KOPT-K1 (cell line): ENCODE data around the gene FXYD1.

Experiments used
- H3K27ac ChIP-seq: fragments of 200-600 bp; sonication (generic); 2 replicates; pipeline ENCODE4 v1.5.1; 2016; ENCODE audit warnings: antibody characterized with exemption, mild to moderate bottlenecking, low read depth, low read length; ENCODE audit not compliant: poor library complexity, severe bottlenecking
- H3K36me3 ChIP-seq: fragments of 200-600 bp; sonication (generic); 2 replicates; pipeline ENCODE4 v1.5.1; 2017; ENCODE audit warnings: antibody characterized with exemption, mild to moderate bottlenecking, low read length, moderate library complexity; ENCODE audit not compliant: insufficient read depth
- H3K9me3 ChIP-seq: fragments of 200-600 bp; sonication (generic); 2 replicates; pipeline ENCODE4 v1.5.1; 2017; ENCODE audit warnings: antibody characterized with exemption, low read length, mild to moderate bottlenecking; ENCODE audit not compliant: insufficient read depth, poor library complexity, severe bottlenecking

Gene FXYD1

DNA sequence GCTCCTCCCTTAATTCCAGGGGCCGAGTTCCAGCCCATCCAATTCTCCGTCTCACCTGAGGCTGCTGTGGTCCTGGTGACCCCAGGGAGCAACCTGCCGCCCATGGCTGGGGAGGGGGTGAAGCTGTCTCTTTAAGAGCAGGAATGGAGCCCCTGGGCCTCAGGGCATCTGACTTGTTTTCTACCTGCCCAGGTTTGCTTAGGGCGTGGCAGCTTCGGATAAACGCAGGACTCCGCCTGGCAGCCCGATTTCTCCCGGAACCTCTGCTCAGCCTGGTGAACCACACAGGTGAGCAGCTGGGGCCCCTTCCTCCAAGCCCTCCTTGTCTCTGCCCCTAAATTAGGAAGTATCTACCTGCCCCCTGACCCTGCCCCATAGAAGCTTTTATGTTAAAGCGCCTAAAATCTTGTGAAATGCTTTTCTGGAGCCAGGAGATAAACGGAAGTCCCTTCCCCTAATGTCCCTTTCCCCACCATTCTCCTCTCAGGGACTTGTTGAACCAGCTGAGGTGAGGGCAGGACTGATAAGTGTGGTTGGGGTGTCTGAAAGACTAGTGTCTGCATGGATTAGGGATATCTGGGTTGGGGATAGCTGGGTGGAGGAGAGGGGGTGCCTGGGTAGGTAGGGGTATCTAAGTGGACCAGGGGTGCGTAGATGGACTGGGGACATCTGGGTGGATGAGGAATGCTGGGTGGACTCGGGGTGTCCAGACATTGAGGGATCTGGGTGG, 22.4 kb upstream of the FXYD1 start:
- no peaks in the 10 kb centered on the region for H3K9me3 ChIP-seq
- H3K27ac ChIP-seq: no peak overlapping the region
- H3K36me3 ChIP-seq: no peaks in the 10 kb centered on the region

DNA sequence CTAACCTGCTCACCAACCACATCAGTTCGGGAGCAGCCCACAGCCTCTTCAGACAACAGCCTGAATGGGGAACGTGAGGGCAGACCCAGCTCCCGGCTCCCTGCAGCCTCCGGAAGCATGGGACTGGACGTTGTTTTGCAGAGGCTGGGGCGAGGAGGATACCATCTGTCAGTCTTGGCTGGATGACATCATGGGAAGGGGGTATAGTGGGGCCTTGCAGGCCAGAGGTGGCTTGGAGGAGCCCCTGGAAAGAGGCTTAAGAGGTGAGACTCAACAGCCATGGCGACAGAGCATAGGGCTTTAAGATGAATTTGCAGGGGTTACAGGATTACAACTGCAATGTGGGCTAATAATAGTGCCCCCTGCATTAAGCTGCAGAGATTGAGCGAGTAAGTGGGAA, 21.5 kb upstream of the FXYD1 start:
- Histone ChIP-seq H3K36me3 (no peaks in the 10 kb centered on the region), H3K27ac (no peak overlapping the region), H3K9me3 (no peaks in the 10 kb centered on the region)

DNA sequence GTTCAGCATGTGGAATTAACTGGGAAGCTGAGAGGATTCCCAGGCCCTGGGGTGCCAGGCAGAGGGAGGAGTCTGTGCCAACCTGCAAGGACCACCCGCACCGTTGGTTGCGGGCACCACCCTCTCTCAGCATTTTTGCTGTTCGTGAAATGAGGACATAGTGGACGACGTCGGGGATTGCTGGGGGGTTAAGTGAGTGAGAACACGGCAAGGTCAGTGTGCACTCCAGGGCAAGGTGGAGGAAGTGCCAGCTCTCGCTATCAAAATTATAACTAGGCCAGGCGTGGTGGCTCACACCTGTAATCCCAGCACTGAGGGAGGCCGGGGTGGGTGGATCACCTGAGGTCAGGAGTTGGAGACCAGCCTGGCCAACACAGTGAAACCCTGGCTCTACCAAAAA, 20.8 kb upstream of the FXYD1 start:
- Histone ChIP-seq H3K27ac (no peak overlapping the region), H3K9me3 (no peaks in the 10 kb centered on the region), H3K36me3 (no peaks in the 10 kb centered on the region)

DNA sequence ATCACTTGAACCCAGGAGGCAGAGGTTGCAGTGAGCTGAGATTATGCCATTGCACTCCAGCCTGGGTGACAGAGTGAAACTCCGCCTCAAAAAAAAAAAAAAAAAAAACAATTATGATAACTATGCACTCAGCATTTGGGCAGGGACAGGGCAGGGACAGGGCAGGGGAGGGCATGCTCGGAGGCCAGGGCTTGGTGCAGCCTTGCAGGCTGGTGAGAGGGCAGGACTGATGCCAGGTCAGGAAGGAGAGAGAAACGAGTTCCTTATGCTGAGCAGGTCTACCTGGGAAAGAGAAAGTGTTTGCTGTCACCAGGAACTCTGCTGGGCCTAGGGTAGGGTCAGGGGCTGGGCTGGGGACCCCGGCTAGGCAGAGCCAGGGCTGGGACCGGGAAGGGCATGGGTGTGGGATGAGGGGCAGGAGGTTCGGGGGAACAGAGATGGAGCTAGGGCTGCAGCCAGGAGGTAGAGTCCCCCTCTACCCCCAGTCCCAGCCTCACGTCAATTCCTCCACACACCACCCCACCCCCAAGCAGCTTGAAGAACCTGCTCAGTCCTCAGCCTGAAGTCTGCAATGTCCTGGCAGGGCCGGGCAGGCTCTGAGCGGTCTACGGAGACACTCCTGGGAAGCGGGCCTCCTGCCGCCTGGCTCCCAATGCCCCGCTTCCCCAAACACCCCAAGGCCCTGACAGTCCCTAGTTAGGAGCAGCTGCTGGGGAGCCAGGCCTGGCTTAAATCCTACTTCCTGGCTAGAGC, 20.2 kb upstream of the FXYD1 start:
- Histone ChIP-seq H3K27ac (no peak overlapping the region), H3K36me3 (no peaks in the 10 kb centered on the region), H3K9me3 (no peaks in the 10 kb centered on the region)

DNA sequence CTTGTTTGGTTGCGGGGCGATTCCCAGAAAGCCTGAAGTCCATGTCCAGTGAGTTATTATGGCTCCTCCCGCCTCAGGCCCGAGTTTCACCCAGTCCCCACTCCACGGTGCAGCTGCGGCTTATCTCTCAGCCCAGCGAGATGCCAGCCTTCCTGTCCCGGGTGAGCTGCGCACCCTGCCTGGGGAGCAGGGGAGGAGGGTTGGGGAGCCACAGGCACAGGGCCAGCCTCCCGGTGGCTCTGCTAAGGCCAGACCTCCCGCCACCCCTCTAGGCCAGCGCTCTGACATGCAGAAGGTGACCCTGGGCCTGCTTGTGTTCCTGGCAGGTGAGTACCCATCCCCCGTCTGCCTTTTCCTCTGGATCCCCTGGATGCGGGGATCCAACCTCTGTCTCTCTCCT, 19.5 kb upstream of the FXYD1 start:
- no peaks in the 10 kb centered on the region for H3K36me3 ChIP-seq
- no peaks in the 10 kb centered on the region for H3K9me3 ChIP-seq
- no peak overlapping the region for H3K27ac ChIP-seq

DNA sequence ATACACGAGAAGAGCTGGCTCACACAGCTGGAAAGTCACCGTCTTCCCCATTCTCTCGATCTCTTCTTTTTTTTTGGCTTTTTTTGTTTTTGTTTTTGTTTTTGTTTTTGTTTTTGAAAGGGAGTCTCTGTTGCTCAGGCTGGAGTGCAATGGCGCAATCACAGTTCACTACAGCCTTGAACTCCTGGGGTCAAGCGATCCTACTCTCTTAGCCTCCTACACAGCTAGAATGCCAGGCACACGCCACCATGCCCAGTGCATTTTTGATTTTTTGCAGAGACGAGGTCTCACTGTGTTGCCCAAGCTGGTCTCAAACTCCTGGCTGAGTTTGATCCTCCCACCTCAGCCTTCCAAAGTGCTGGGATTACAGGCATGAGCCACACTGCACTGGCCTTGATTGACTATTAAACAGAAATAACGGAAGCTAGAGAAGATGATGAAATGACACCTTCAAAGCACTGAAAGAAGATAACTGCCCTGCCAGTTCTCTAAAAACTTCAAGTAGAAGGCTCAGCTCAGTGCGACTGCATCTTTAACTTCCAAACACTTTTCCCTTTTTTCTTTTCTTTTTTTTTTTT, 19.0 kb upstream of the FXYD1 start:
- H3K36me3 ChIP-seq: no peaks in the 10 kb centered on the region
- no peaks in the 10 kb centered on the region for H3K9me3 ChIP-seq
- H3K27ac ChIP-seq: no peak overlapping the region

DNA sequence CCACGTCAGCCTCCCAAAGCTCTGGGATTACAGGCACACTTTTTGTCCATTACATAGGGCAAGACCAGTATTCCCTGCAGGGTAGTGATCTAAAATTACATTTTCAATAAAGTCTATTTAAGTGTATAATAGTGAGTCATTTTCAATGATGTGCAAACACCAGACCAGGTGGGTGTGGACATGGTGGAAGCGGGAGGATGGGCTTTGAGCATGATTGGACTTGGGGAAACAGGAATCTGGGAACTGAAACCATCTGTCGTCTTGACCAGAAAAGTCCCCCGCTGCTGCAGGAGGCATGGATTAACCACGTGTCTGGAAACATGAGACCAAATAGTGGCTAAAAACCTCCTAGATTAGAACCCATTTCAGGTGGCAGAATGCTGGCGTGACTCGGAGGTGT, 18.1 kb upstream of the FXYD1 start:
- Histone ChIP-seq H3K27ac (no peak overlapping the region), H3K36me3 (no peaks in the 10 kb centered on the region), H3K9me3 (no peaks in the 10 kb centered on the region)

DNA sequence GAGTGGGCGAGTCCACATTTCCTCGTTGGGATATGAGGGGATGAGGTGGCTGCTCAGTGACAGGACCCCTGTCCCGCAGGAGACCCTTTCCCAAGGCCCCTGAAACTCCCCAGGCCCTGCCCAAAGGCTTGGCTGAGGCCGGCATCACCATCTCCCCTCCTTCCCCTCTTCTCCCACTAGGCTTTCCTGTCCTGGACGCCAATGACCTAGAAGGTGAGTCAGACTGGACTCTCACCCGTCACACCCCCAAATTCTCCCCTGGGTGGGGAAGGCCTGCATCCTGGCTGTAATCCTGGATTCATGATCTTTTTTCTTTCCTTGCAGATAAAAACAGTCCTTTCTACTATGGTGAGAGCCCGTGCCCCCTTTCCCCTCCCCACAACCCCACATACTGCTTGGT, 17.7 kb upstream of the FXYD1 start:
- Histone ChIP-seq H3K9me3 (no peaks in the 10 kb centered on the region), H3K27ac (no peak overlapping the region), H3K36me3 (no peaks in the 10 kb centered on the region)

DNA sequence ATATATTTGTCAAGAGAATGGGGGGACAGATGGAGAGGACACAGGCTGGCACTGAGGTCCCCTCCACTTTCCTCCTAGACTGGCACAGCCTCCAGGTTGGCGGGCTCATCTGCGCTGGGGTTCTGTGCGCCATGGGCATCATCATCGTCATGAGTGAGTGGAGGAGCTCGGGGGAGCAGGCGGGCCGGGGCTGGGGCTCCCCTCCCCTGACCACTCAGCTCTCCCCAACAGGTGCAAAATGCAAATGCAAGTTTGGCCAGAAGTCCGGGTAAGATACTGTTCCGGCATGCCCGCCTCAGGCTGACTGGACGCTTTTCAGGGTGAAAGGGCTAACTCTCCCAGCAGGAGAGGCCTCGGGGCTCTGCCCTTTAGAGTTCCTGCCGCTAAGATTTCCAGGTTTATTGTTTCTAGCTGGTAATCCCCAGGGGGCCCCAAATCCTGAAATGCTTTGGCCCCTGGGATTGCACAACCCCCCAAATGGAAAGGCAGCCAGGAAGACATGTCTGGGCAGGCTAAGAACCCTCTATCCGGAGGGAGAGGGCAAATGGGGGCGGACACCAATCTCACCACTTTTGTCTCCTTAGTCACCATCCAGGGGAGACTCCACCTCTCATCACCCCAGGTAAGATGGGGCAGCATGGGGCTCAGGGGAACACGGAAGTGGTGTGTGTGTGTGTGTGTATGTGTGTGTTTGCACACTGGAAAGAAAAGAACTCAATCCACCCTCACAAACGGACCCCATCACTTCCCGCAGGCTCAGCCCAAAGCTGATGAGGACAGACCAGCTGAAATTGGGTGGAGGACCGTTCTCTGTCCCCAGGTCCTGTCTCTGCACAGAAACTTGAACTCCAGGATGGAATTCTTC, 15.7 kb upstream of the FXYD1 start:
- Histone ChIP-seq H3K27ac (no peak overlapping the region), H3K36me3 (no peaks in the 10 kb centered on the region), H3K9me3 (no peaks in the 10 kb centered on the region)

DNA sequence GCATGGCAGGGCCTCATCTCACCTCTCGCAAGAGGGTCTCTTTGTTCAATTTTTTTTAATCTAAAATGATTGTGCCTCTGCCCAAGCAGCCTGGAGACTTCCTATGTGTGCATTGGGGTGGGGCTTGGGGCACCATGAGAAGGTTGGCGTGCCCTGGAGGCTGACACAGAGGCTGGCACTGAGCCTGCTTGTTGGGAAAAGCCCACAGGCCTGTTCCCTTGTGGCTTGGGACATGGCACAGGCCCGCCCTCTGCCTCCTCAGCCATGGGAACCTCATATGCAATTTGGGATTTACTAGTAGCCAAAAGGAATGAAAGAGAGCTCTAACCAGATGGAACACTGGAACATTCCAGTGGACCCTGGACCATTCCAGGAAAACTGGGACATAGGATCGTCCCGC, 15.1 kb upstream of the FXYD1 start:
- Histone ChIP-seq H3K36me3 (no peaks in the 10 kb centered on the region), H3K27ac (no peak overlapping the region), H3K9me3 (no peaks in the 10 kb centered on the region)

DNA sequence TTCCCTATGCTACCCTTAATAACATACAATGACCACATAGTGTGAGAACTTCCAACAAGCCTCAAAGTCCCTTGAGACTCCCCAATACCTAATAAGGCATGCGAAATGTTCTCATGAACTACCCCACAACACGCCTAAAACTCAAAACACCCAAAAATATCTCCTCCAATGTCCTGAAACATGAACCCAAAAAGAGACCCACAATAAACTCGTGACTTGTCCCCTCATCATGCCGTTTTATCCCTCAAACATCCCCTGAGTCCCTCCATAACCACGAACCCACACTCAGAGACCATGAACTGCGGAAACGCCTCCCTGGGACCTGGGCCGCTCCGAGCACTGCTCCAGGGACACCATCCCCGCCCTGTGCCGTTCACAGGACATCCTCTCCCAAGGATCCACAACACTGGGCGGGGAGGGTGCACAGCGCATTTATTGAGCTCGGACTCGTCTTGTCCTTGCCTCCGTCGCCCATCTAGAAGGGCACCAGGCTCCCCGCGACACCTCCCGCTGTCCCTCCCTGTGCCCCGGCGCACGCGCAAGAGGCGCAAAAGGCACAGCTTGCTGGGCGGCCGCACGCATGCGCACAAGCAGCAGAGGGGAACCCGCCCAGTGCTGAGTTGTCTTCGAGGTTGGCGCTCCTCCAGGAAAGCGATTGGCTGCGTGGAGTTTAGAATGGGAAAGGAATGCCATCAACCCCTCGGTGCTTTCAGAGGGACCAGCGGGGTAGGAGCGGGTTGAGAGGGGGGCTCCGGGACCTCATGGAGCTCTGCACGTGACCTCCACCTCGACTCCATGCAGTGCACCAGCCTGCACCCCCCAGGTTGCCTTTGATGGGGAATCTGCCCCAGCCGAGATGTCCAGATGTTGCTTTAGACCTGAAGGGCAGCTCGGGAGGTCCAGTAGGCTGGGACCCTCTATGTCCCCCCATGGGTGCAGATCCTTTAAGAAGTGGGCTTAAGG, 14.2 kb upstream of the FXYD1 start:
- no peaks in the 10 kb centered on the region for H3K36me3 ChIP-seq
- no peaks in the 10 kb centered on the region for H3K9me3 ChIP-seq
- H3K27ac ChIP-seq: peak overlapping the region; percentile 39

DNA sequence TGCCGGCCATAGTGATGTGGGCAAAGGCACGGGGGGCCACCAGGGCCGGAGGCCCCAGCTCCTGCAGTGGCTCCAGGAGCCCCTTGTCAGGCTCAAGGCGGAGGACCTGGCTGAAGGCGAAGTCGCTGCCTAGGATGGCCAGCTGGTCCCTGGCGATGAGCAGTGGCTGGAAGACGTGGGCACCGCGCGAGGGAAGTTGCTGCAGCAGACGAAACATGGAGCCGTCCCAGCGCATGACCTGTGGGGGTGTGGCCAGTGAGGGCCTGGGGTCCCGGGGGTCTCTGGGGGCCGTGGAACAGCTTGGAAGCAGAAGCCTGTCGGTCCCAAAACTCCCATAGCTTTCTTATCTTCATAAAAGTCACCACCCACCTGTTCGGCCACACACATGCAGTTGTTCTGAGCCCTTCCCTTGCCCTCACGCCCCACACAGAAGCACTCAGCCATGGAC, 13.3 kb upstream of the FXYD1 start:
- Histone ChIP-seq H3K36me3 (no peaks in the 10 kb centered on the region), H3K9me3 (no peaks in the 10 kb centered on the region), H3K27ac (peak overlapping the region; percentile 39)

DNA sequence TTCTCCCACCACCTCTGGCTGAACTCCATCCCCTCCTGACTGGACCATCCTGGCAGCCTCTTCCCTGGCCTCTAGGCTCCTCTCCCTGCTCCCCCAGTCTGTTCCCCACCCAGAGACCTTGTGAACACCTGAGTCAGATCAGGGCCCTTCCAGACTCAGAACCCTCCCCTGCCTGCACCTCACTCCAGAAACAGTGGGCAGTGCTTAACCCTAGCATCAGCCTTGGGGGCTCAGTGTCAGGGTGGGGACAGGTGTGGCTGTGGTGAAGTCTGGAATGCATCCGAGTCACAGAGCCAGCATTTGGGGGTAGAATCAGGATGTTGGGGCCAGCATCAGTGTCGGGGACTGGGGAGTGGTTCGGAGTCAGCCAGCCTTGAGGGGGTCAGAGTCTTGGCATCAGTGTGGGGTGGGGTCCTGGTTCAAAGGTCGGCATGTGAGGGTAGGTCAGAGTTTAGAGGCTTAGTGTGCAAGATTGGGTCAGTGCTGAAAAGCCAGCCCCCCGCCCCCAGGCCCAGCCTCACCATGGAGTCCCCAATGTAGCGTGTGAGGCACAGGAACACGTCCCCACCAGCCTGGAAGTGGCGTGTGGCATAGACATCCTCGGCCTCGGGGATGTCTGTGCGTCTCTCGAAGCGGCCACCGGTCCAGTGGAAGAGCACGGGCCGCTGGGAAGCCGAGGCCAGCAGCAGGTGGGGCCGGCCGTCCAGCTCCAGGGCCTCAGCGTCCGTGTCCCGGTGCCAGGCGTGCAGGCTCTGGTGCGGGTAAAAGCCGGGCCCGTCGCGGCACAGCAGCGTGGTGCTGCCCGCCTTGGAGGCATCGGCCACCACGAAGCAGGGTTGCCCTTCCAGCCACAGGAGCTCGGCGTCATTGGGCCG, 12.6 kb upstream of the FXYD1 start:
- H3K27ac ChIP-seq: no peak overlapping the region
- H3K9me3 ChIP-seq: no peaks in the 10 kb centered on the region
- H3K36me3 ChIP-seq: no peaks in the 10 kb centered on the region
